Measurements from ENCODE around the gene CTTNBP2.

CTTNBP2 gene

GRCh38 chr7:117872561-117873309, 506 bp downstream of the CTTNBP2 start:
- H3K27ac Mint-ChIP-seq: peak overlapping the region; percentile 32 to 81 (median 58)

GRCh38 chr7:117871778-117872538, 1.3 kb downstream of the CTTNBP2 start:
- peaks cover 71% of the 10 kb centered on the region for H3K27me3 Mint-ChIP-seq (ENCODE audit: low read depth)
- no peaks in the 10 kb centered on the region for H3K9me3 Mint-ChIP-seq
- no peak for TF ChIP-seq CTCF (IDR thresholded peaks at IDR 0.05; ENCODE audit: unreplicated experiment in 3 of 3)
- H3K36me3 Mint-ChIP-seq (ENCODE audit: low read depth): no peaks in the 10 kb centered on the region
- peak overlapping the region; percentile 83 to 93 (median 93) for H3K4me3 Mint-ChIP-seq
- H3K4me1 Mint-ChIP-seq: peaks cover 36% of the 10 kb centered on the region
- peak overlapping the region; percentile 32 to 81 (median 58) for H3K27ac Mint-ChIP-seq

More at GRCh38 chr7:117872561-117873309, 506 bp downstream of the CTTNBP2 start:
- H3K4me3 Mint-ChIP-seq: peak overlapping the region; percentile 83 to 93 (median 93)
- H3K36me3 Mint-ChIP-seq (ENCODE audit: low read depth): no peaks in the 10 kb centered on the region
- peak in 1 of 3 experiments; percentile 9 for TF ChIP-seq CTCF (IDR thresholded peaks at IDR 0.05; ENCODE audit: unreplicated experiment in 3 of 3)
- no peaks in the 10 kb centered on the region for H3K9me3 Mint-ChIP-seq
- peaks cover 40% of the 10 kb centered on the region for H3K4me1 Mint-ChIP-seq
- peaks cover 69% of the 10 kb centered on the region for H3K27me3 Mint-ChIP-seq (ENCODE audit: low read depth)

GRCh38 chr7:117871401-117871777, 1.9 kb downstream of the CTTNBP2 start:
- TF ChIP-seq CTCF (IDR thresholded peaks at IDR 0.05; ENCODE audit: unreplicated experiment in 3 of 3): no peak
- Mint-ChIP-seq H3K27ac (peak overlapping the region; percentile 32 to 81 (median 58)), H3K4me1 (peaks cover 35% of the 10 kb centered on the region), H3K9me3 (no peaks in the 10 kb centered on the region), H3K36me3 (ENCODE audit: low read depth) (no peaks in the 10 kb centered on the region), H3K27me3 (ENCODE audit: low read depth) (peaks cover 69% of the 10 kb centered on the region), H3K4me3 (peak overlapping the region; percentile 83 to 93 (median 93))

GRCh38 chr7:117870448-117871130, 2.7 kb downstream of the CTTNBP2 start:
- Mint-ChIP-seq H3K4me1 (peaks cover 32% of the 10 kb centered on the region), H3K27ac (no peak overlapping the region), H3K36me3 (ENCODE audit: low read depth) (no peaks in the 10 kb centered on the region), H3K4me3 (peak overlapping the region in 2 of 3 experiments; percentile 46 to 93), H3K27me3 (ENCODE audit: low read depth) (peaks cover 66% of the 10 kb centered on the region), H3K9me3 (no peaks in the 10 kb centered on the region)
- TF ChIP-seq CTCF (IDR thresholded peaks at IDR 0.05; ENCODE audit: unreplicated experiment in 3 of 3): no peak

DNA sequence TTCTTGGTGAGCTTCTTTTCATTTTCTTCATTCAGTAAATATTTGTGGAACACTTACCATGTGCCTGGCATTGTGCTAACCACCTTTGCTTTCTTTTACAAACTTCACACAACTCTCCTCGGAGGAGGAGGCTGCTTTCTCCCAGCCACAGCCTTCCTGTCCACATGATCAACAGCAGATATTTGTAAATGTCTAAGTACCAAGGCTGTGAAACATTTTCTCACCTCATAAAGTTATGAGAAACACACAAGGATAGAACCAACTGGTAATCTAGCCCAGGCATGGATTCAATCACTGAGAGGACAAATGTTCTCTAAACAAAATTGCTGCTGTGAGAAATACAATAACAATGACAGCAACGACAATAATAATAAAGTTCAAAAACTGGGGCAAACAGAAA, 3.9 kb downstream of the CTTNBP2 start:
- Mint-ChIP-seq H3K9me3 (no peaks in the 10 kb centered on the region), H3K4me1 (peaks cover 23% of the 10 kb centered on the region), H3K36me3 (ENCODE audit: low read depth) (no peaks in the 10 kb centered on the region), H3K4me3 (peak overlapping the region in 2 of 3 experiments; percentile 24 to 36), H3K27ac (no peak overlapping the region), H3K27me3 (ENCODE audit: low read depth) (peaks cover 56% of the 10 kb centered on the region)
- no peak for TF ChIP-seq CTCF (IDR thresholded peaks at IDR 0.05; ENCODE audit: unreplicated experiment in 3 of 3)

Data from nephron (organoid).